Pancreas (tissue), 10 donors: ENCODE measurements around the gene TEPSIN. TPM values are rescaled to one million over a fixed set of nuclear protein-coding genes. Genes with fewer than 3 reads are reported as not detected.
A peak's percentile ranks its signal among the peaks of the same experiment; 100 is the strongest.

Source experiments
- ATAC-seq, 4 donors: fragments of 200-7000 bp; cut with Tn5 transposase; one replicate each; pipeline versions ENCODE4 v1.8.0 to v1.9.1; 2020; ENCODE audit warnings: mild to moderate bottlenecking in 4 of 4, moderate library complexity in 4 of 4
- DNase-seq, 6 donors: peaks; one replicate each; pipeline ENCODE4 v3.0.0-alpha.2; 2020
- FAIRE-seq: peaks from 2 replicates; lab custom pipeline; 2012; peaks lifted over from hg19 to GRCh38; lab: Jason Lieb, UNC
- H3K27ac ChIP-seq, 4 donors: fragments of 200-600 bp; sonication (generic); 1 replicate in 3 of 4; 2 replicates in 1 of 4; pipeline versions ENCODE4 v1.5.0 to v1.8.0; 2020
- H3K27me3 ChIP-seq, 4 donors: fragments of 200-600 bp; one replicate each; pipeline ENCODE4 v1.8.0; 2021
- H3K36me3 ChIP-seq, 3 donors: fragments of 200-600 bp; sonication (generic) in 1 of 3; one replicate each; pipeline versions ENCODE4 v1.5.0 to v1.8.0; 2020 to 2021
- H3K4me1 ChIP-seq, 3 donors: fragments of 200-600 bp; one replicate each; pipeline ENCODE4 v1.8.0; 2021
- H3K4me3 ChIP-seq, 4 donors: fragments of 200-600 bp; sonication (generic) in 2 of 4; one replicate each; pipeline versions ENCODE4 v1.5.0 to v1.8.0; 2020 to 2021
- H3K9me3 ChIP-seq, 4 donors: fragments of 200-600 bp; one replicate each; pipeline ENCODE4 v1.8.0; 2021
- WGBS, 2 donors: extraction: QIAGEN DNeasy Blood & Tissue Kit; methylation state at CpG; one replicate each; pipeline ENCODE4 v1.1.7; 2013; 5-methylcytosine and 5-hydroxymethylcytosine counted together
- intact Hi-C, 3 donors: fragments of 100-400 bp; cut with DNase I; formaldehyde crosslinking; loops; one replicate each; pipeline versions ENCODE4 v1.11.1 to v1.14.2; 2022
- polyA plus RNA-seq, 2 donors: library from polyadenylated mRNA; stranded (reverse); fragments of 200-250 nt; gene quantifications; one replicate each; pipeline ENCODE4 v1.2.3, GENCODE V29; 2013
- total RNA-seq, 6 donors: library from RNA; stranded (reverse); fragmentation: NEBNext Ultra II Directional in 4 of 6; extraction: Animal tissue kit (Norgen Biotek cat#: 25700) in 4 of 6; gene quantifications; one replicate each; pipeline versions ENCODE4 v1.2.1 to v1.2.4, GENCODE V29; 2021 to 2023
- TF ChIP-seq, protein P1 (sequence below), 4 donors: fragments of 200-600 bp; sonication (generic) in 3 of 4; IDR thresholded peaks; one replicate each; pipeline versions ENCODE4 v1.5.0 to v1.8.0; 2021; ENCODE audit warnings: antibody characterized with exemption in 4 of 4
- donor health status: healthy with polysubstance abuse.
- donor health status: DM: no; HTN: no; CAD: no; lungs with moderate emphysema.
- donor health status: DM: no; HTN: no; CAD: no.
- donor health status: control.
- donor health status: control.
- donor health status: Bipolar disorder and iron deficiency.
- donor health status: DM: yes; HTN: yes; CAD: no.
- donor health status: DM: no; HTN: no; CAD: no.
- donor health status: DM: no; HTN: no; CAD: no.
- donor health status: DM: yes; HTN: yes; CAD: no.

TEPSIN gene
- total and polyA plus RNA-seq, 8 donors = 13.8 to 98.5 (median 18.9) TPM

DNA sequence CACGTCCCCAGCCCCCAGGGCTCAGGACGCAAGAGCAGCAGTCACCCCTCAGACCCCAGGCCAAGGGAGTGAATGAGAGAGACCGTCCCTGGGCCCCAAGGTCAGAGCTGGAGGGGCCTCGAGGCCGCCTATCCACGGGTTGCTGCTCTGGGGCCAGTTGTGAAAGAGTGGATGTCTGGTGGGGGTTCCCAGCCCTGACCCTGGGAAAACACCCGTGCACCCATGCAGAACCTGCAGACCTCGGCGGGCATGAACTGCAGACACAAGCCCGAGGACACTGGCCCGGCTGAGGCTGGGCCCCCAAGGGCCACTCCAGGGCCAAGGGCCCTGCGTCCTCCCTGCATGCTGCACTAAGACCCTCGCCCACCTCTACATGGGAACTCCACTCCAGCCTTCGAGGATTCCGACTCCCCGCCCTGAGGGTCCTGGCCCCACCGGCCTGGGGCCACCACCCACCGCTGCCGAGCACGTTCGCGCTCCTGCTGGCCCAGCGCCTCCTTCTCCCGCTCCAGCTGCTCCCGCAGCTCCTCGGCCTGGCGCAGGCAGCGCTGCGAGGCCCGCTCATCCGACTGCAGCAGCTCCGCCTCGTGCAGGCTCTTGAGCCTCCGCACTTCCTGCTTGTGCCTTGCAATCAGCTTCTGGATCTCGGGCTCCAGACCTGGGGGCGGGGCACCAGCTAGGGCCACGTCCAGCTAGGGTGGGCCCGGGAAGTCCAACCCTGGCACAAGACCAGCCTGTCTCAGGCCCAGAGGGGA, 45.2 kb downstream of the TEPSIN start:
- no peak for ATAC-seq
- intact Hi-C loops = loop anchor here in 1 of 3 donors (5.0 kb wide), 1 partner anchor 51 kb away; no protein-coding TSS in a partner anchor

DNA sequence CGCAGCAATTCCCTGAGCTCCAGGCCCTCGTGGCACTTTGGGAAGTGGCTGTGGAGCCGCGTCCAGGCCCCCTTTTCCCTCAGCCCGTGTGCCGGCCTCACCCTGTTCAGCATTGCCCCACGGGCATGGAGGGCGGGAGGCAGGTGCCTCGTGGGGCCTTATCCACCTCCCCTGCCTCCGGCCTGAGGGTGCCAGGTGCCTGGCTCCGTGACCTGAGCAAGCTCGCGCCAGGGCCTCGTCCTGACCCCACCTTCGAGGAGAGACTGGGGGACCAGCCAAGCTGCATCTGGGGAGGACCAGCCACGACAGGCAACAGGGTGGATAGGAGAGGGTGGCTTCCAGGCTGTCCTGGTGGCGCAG, 45.8 kb downstream of the TEPSIN start:
- no peak overlapping the region for H3K4me3 ChIP-seq
- no peaks in the 10 kb centered on the region for H3K27me3 ChIP-seq
- TF ChIP-seq, protein P1, sequence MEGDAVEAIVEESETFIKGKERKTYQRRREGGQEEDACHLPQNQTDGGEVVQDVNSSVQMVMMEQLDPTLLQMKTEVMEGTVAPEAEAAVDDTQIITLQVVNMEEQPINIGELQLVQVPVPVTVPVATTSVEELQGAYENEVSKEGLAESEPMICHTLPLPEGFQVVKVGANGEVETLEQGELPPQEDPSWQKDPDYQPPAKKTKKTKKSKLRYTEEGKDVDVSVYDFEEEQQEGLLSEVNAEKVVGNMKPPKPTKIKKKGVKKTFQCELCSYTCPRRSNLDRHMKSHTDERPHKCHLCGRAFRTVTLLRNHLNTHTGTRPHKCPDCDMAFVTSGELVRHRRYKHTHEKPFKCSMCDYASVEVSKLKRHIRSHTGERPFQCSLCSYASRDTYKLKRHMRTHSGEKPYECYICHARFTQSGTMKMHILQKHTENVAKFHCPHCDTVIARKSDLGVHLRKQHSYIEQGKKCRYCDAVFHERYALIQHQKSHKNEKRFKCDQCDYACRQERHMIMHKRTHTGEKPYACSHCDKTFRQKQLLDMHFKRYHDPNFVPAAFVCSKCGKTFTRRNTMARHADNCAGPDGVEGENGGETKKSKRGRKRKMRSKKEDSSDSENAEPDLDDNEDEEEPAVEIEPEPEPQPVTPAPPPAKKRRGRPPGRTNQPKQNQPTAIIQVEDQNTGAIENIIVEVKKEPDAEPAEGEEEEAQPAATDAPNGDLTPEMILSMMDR (IDR thresholded peaks at IDR 0.05) = no peak
- H3K4me1 ChIP-seq = no peaks in the 10 kb centered on the region
- ATAC-seq (no peak), DNase-seq (peak in 2 of 6 donors; percentile 20 to 50), FAIRE-seq (no peak)
- H3K36me3 ChIP-seq = no peaks in the 10 kb centered on the region
- intact Hi-C loops = loop anchor here in 1 of 3 donors (5.0 kb wide), 1 partner anchor 51 kb away; no protein-coding TSS in a partner anchor
- H3K9me3 ChIP-seq = no peaks in the 10 kb centered on the region
- 93 to 94% methylated on average over 15 to 17 of the region's 17 CpGs for WGBS, 2 donors
- no peak overlapping the region for H3K27ac ChIP-seq

More for the DNA sequence above, 45.2 kb downstream of the TEPSIN start:
- TF ChIP-seq, protein P1 (IDR thresholded peaks at IDR 0.05) = no peak
- no peak overlapping the region for H3K4me3 ChIP-seq
- no peak overlapping the region for H3K27ac ChIP-seq
- H3K9me3 ChIP-seq = no peaks in the 10 kb centered on the region
- no peaks in the 10 kb centered on the region for H3K4me1 ChIP-seq
- no peak for FAIRE-seq
- DNase-seq = peak in 2 of 6 donors; percentile 24 to 75
- no peaks in the 10 kb centered on the region for H3K27me3 ChIP-seq
- H3K36me3 ChIP-seq = no peaks in the 10 kb centered on the region
- 90 to 96% methylated on average over 38 of the region's 38 CpGs for WGBS, 2 donors

DNA sequence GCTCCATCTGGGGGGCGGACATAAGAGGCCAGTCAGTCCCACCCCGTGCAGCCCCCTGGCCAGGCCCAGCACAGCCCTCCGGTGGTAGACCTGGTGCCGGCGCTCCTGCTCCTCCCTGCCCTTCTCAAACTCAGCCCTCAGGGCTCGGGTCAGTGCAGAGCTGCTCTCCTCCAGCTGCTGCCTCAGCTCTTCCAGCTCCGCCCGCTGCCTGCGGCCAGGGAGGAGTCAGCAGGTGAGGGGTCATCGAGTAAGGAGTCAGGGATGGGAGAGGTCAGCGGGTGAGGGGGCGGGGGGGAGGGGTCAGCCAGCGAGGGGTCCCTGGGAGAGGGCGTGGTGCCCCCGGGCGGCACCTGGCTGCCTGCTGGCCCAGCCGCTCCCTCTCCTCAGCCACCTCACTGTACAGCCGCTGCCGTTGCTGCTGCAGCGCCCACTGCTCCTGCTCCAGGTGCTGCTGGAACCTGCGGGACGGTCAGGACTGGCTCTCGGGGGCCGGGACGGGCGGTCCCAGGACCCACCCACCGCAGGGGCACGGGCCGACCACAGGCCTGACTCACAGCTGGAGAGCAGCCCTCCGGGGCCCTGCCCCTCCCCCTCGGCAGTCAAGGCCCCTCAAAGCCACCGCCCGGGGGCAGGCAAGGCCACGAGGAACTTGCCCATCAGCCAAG, 46.3 kb downstream of the TEPSIN start:
- WGBS, 2 donors = 89 to 93% methylated on average over 20 to 34 of the region's 34 CpGs
- no peaks in the 10 kb centered on the region for H3K27me3 ChIP-seq
- H3K9me3 ChIP-seq = no peaks in the 10 kb centered on the region
- no peak overlapping the region for H3K27ac ChIP-seq
- TF ChIP-seq, protein P1 (IDR thresholded peaks at IDR 0.05) = no peak
- intact Hi-C loops = loop anchor here in 1 of 3 donors (5.0 kb wide), 1 partner anchor 50 kb away; no protein-coding TSS in a partner anchor
- H3K4me3 ChIP-seq = no peak overlapping the region
- no peaks in the 10 kb centered on the region for H3K4me1 ChIP-seq
- FAIRE-seq (no peak), ATAC-seq (no peak), DNase-seq (peak in 2 of 6 donors; percentile 32 to 76)
- H3K36me3 ChIP-seq = no peaks in the 10 kb centered on the region

DNA sequence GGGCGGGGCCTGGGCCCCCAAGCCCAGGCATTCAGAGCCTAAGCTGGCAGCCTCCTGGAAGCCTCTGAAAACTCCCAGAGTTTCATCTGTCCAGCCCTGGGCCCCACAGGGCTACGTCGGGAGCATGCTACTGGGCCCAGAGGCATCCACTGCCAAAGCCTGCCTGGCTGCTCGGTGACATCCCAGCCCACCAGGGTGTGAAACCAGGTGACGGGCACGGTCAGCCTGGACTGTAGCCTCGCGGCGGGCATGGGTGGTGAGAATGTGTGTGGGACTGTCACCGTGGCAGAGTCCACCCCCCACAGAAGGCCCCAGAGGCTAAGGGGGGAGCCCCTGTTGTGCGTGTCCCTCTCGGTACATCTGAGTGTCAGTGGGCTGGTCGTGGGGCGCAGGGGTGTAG, 47.2 kb downstream of the TEPSIN start:
- no peaks in the 10 kb centered on the region for H3K27me3 ChIP-seq
- DNase-seq (peak in 2 of 6 donors; percentile 7 to 67), ATAC-seq (no peak), FAIRE-seq (no peak)
- H3K4me3 ChIP-seq = no peak overlapping the region
- intact Hi-C loops = loop anchor here in 1 of 3 donors (5.0 kb wide), 1 partner anchor 49 kb away; no protein-coding TSS in a partner anchor
- H3K36me3 ChIP-seq = no peaks in the 10 kb centered on the region
- no peaks in the 10 kb centered on the region for H3K4me1 ChIP-seq
- TF ChIP-seq, protein P1 (IDR thresholded peaks at IDR 0.05) = no peak
- H3K27ac ChIP-seq = no peak overlapping the region
- H3K9me3 ChIP-seq = no peaks in the 10 kb centered on the region
- 94 to 95% methylated on average over 14 of the region's 14 CpGs for WGBS, 2 donors
